Measurements from ENCODE around the gene FAM83G. TPM values are rescaled to one million over a fixed set of nuclear protein-coding genes. Genes with fewer than 3 reads are reported as not detected.

FAM83G gene
- total RNA-seq, 4 donors from 2014 or later, result 11.9 to 21.3 (median 13.9) TPM

- no peak for TF ChIP-seq POLR2A (IDR thresholded peaks at IDR 0.05)
- TF ChIP-seq, protein P1, sequence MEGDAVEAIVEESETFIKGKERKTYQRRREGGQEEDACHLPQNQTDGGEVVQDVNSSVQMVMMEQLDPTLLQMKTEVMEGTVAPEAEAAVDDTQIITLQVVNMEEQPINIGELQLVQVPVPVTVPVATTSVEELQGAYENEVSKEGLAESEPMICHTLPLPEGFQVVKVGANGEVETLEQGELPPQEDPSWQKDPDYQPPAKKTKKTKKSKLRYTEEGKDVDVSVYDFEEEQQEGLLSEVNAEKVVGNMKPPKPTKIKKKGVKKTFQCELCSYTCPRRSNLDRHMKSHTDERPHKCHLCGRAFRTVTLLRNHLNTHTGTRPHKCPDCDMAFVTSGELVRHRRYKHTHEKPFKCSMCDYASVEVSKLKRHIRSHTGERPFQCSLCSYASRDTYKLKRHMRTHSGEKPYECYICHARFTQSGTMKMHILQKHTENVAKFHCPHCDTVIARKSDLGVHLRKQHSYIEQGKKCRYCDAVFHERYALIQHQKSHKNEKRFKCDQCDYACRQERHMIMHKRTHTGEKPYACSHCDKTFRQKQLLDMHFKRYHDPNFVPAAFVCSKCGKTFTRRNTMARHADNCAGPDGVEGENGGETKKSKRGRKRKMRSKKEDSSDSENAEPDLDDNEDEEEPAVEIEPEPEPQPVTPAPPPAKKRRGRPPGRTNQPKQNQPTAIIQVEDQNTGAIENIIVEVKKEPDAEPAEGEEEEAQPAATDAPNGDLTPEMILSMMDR (IDR thresholded peaks at IDR 0.05), result peak; percentile 83 to 93 (median 90)
- DNase-seq, result peak; percentile 80
These were observed 43.6 kb downstream of the FAM83G start for GRCh38 chr17:18960803-18961511.

DNA sequence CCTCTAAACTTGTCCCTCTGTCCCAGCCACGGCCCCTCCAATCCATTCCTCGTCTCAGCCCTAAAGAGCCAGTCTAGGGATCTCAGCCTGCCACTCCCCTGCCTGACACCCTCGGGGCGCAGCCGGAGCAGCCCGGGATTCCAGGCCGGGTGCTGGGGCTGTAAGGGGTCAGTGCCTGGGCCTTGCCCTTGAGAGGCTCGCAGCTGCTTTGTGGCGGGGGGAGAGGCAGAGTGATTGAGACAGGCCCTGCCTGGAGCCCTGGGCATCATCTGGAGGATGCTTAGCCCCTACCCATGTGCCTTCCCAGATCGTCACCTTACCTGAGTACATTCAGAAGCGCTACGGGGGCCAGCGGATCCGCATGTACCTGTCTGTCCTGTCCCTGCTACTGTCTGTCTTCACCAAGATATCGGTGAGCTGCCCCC lies 44.3 kb downstream of the FAM83G start:
- TF ChIP-seq, protein P1 (IDR thresholded peaks at IDR 0.05), result no peak
- TF ChIP-seq POLR2A (IDR thresholded peaks at IDR 0.05), result no peak
- DNase-seq, result no peak
- no peak overlapping the region for H3K4me3 ChIP-seq (replicated peaks in 1 of 3)
- WGBS, 2 donors, result 89 to 91% methylated on average over 11 to 14 of the region's 15 CpGs
- no peaks in the 10 kb centered on the region for H3K9me3 ChIP-seq
- H3K27ac ChIP-seq, result no peak overlapping the region
- intact Hi-C loops (cut with DNase I), result loop anchor here (10.0 kb wide), 1 partner anchor 65 kb away; no protein-coding TSS in a partner anchor
- no peaks in the 10 kb centered on the region for H3K36me3 ChIP-seq
- H3K4me1 ChIP-seq, result no peaks in the 10 kb centered on the region
- no peaks in the 10 kb centered on the region for H3K27me3 ChIP-seq

More at GRCh38 chr17:18960803-18961511, 43.6 kb downstream of the FAM83G start:
- H3K9me3 ChIP-seq, result no peaks in the 10 kb centered on the region
- H3K4me3 ChIP-seq (replicated peaks in 1 of 3), result no peak overlapping the region
- no peaks in the 10 kb centered on the region for H3K36me3 ChIP-seq
- WGBS, 2 donors, result 31 to 48% methylated on average over 6 to 11 of the region's 17 CpGs
- H3K4me1 ChIP-seq, result no peaks in the 10 kb centered on the region
- no peak overlapping the region for H3K27ac ChIP-seq
- intact Hi-C loops (cut with DNase I), result loop anchor here (10.0 kb wide), 1 partner anchor 64 kb away; no protein-coding TSS in a partner anchor
- no peaks in the 10 kb centered on the region for H3K27me3 ChIP-seq

DNA sequence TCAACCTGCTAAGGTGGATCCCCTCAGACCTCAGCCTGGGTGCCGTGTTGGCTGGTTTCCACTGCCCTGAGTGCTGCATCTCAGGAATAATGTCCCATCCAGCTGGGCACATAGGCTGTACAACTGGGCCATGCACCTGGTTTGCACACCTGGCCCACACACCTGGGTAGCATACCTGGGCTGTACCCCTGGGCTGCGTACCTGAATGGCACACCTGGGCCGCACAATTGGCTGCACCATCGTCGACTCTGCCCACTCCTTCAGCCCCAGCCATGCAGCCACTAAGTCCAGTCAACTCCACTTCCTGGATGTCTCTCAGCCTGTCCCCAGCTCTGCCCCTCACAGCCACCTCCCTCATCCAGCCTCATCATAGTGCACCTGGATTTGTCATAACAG lies 44.7 kb downstream of the FAM83G start:
- no peaks in the 10 kb centered on the region for H3K9me3 ChIP-seq
- H3K36me3 ChIP-seq, result no peaks in the 10 kb centered on the region
- intact Hi-C loops (cut with DNase I), result loop anchor here (10.0 kb wide), 1 partner anchor 65 kb away; no protein-coding TSS in a partner anchor
- no peaks in the 10 kb centered on the region for H3K27me3 ChIP-seq
- TF ChIP-seq POLR2A (IDR thresholded peaks at IDR 0.05), result no peak
- TF ChIP-seq, protein P1 (IDR thresholded peaks at IDR 0.05), result no peak
- WGBS, 2 donors, result 88 to 90% methylated on average over 5 of the region's 5 CpGs
- H3K4me3 ChIP-seq (replicated peaks in 1 of 3), result no peak overlapping the region
- H3K4me1 ChIP-seq, result no peaks in the 10 kb centered on the region
- DNase-seq, result no peak
- H3K27ac ChIP-seq, result no peak overlapping the region

- intact Hi-C loops (cut with DNase I), result no loop called here
These were observed 45.3 kb downstream of the FAM83G start for GRCh38 chr17:18959071-18959844.

More at GRCh38 chr17:18959071-18959844, 45.3 kb downstream of the FAM83G start:
- TF ChIP-seq, protein P1 (IDR thresholded peaks at IDR 0.05), result no peak
- TF ChIP-seq POLR2A (IDR thresholded peaks at IDR 0.05), result no peak
- Histone ChIP-seq H3K27me3 (no peaks in the 10 kb centered on the region), H3K9me3 (no peaks in the 10 kb centered on the region), H3K36me3 (no peaks in the 10 kb centered on the region), H3K4me1 (no peaks in the 10 kb centered on the region), H3K4me3 (replicated peaks in 1 of 3) (no peak overlapping the region), H3K27ac (no peak overlapping the region)
- 82 to 89% methylated on average over 7 to 19 of the region's 22 CpGs for WGBS, 2 donors
- DNase-seq, result no peak
